GM19397 (cell line): ENCODE data around the gene RAX2.
"Not testable (repeated sequence)": the region's sequence is repeated elsewhere in the genome, so short reads cannot be mapped to it uniquely, and the experiment has no call there.

ENCODE experiments used
- ATAC-seq: cut with Tn5 transposase; IDR thresholded peaks from one replicate; pipeline ENCODE4 v1.9.1; 2021; ENCODE audit warnings: mild to moderate bottlenecking, moderate library complexity; ENCODE audit not compliant: unreplicated experiment

Gene RAX2

GRCh38 chr19:3771906-3772455, at the start of gene RAX2:
RAX2 (minus strand) TSS chr19:3772228; CDS start chr19:3771742, 486 bp downstream.
- ATAC-seq, result no peak

DNA sequence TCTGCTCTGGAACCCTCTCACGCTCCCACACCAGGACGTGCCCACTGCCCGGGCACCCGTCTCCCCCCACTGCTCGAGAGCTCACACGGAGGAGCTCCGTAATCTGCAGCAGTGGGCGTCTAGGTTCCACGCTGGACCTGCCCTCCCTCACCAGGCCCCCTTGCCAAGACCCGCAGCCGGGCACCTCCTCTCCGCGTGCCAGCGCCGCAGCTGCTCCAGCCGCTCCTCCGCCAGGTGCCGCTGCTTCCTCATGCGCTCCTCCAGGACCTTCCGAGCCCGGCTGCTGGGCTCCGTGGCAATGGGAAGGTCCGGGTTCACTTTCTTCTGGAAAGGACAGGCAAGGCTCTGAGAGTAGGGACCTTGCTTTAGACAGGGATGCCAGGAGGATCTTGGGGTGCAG, 49.1 kb upstream of the RAX2 start:
- ATAC-seq, result no peak

- ATAC-seq, result no peak
Measured at GRCh38 chr19:3819989-3820388, 48.0 kb upstream of the RAX2 start.

- ATAC-seq, result no peak
Measured at GRCh38 chr19:3818918-3819317, 46.9 kb upstream of the RAX2 start.

GRCh38 chr19:3818466-3818865, 46.4 kb upstream of the RAX2 start:
- no peak for ATAC-seq

DNA sequence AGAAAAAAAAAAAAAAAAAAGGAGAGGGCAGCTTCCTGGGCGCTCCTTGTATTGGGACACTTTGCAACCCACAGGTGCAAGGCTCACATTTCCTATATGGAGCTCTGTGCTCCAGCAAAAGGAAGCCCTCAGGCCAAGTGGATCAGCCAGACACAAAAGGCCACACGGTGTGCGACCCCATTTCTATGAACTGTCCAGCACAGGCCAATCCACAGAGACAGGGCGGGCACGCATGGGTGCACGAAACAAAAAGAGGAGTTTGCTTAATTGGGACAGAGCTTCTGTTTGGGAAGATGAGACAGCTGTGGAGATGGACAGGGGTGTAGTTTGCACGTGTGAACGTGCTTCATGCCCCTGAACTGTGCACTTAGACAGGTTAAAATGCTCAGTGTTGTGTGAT, 45.7 kb upstream of the RAX2 start:
- no peak for ATAC-seq

DNA sequence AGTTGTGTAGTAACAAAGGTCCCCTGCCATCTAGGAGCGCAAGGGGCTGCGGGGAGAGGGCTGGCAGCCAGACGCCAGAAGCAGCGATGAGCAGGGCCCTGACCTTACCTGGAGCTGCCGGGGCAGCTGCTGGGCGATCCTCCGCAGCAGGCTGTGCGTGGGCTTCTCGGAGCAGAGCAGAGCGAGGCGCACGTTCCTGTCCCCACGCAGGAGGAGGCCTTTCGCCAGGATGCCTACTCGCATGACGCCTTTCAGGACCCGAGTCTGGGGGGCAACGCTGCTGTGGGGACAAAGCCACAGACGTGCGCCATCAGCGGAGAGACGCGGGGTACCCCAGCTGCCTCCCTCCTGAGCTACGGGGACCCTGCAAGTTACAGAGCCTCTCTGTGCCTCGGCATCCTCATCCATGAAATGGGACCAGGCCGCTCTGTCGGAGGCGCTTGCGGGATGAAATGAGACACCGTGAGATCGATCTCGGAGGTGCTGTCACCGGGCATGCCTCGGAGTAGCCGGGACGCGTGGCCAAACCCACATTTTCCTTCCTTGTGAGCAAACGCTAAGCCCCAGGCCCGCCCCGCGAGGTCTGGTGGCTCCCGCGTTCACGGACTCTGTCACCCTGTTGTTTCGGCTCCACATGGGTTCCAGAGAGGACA, 44.7 kb upstream of the RAX2 start:
- no peak for ATAC-seq

DNA sequence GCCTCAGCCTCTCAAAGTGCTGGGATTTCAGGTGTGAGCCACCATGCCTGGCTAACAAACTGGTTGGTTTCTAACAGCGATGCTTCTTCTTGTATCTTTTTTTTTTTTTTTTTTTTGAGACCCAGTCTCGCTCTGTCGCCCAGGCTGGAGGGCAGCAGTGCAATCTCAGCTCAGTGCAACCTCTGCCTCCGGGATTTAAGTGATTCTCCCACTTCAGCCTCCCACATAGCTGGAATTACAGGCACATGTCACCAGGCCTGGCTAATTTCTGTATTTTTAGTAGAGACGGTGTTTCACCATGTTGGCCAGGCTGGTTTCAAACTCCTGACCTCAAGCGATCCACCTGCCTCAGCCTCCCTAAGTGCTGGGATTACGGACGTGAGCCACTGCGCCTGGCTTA, 44.1 kb upstream of the RAX2 start:
- ATAC-seq, result not testable (repeated sequence)

GRCh38 chr19:3814648-3815047, 42.6 kb upstream of the RAX2 start:
- no peak for ATAC-seq

DNA sequence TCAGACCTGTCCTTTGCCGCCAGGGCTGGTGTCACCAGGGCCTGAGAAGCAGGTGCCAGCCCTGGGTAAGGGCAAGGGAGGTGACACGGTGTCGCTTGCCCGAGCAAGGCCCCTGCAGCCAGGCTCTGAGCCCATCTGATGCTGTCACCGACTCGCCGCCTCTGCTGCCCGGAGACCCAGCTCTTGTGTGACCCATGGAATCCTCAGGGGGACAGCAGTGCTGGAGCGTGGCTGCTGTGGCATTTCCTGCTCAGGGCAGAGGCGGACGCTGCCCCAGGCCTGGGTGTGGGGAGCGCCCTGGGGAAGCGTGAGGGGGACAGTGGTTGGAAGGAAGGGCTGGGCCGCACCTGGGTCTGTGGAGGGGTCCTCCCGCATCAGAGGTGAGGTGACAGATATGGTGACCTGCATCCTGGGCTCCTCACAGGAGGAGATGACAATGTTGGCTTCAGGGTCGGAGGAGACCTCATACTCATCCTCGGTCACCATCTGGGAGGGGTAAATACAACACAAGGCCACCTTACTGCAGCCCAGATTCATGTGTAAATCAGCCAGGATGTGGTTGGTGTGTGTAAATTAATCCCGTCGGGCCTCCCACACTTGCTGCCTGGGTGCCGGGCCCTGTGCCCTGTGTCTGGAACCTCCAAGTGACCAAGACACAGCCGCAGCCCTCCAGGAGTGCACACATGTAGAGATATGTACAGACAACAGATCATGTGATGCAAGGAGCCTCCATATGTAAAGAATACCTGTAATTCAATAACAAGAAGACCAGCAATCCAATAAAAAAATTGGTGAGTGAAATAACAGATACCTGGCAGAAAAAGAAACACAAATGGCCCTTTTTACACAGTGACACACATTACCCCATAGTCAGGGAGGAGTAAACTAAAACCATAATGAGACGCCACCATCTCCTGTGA, 41.7 kb upstream of the RAX2 start:
- no peak for ATAC-seq

- no peak for ATAC-seq
Measured at GRCh38 chr19:3810708-3811355, 38.8 kb upstream of the RAX2 start.

DNA sequence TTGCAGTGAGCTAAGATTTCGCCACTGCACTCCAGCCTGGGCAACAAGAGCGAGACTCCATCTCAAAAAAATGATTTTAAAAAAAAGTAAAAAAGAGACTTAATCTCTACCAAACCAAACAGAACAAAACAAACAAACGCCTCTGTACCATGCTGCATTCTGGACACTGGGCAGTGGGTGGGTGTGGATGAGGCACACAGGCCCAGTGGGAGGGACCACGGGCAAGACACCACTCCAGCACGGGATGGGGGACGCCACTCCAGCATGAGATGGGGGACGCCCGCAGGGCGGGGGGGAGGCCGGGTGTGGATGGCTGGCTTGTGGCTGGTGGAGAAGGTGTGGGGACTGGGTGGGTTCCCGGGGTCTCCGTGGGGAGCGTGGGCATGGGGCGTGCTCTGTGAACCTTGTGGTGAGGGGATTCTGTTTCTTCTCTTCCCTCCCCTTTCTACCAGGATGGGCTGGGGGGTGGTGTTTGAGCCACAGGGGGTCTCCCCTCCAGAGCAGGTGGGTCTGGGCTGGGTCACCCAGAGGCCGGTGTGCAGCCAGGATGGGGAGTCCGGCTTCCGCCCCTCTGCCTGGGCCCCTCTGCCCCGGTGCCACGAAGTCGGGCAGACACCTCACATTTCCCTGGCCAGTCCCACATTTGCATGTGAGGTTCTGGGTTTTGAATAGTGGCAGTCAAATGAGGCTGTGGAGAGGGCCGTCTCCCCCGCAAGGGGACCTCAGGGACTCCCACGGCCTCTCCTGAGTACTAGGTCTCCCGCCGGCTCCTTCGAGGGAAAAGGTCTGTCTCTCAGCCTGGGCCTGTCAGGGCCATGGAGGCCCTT, 38.1 kb upstream of the RAX2 start:
- ATAC-seq, result no peak

DNA sequence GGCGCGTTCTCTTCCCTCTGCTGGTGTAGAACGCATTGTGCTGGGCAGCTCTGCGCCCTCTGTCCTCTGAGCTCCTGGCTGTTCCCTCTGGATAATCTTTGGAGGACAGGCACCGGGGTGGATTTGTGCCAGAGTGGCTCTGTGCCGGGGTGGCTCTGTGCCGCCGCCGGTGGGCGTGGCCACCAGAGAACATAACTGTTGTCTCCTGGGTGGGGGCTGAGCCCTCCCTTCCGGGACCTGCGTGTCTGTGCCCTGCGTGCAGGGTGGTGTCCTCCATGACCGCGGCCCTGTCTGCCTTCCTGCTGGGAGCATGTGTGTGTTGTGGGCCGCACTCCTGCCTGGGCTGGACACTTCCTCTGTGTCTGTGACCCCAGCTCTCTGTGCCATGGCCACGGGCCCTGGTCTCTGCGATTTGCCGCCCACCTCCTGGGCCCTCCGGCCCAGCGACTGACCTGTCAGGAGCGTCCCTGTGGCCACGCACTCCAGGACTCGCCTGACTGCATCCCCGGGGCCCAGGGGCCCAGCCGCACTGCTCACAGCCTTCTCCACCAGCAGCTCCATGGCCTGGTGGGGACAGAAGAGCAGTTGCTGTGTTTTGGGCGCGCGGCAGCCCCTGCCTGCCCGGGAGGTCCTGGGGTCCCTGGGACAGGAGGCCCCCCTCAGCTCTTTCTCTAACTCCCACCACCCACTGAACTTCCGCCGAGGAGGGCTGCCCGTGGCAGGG, 36.6 kb upstream of the RAX2 start:
- ATAC-seq, result no peak

- no peak for ATAC-seq
Measured at GRCh38 chr19:3807574-3808354, 35.7 kb upstream of the RAX2 start.

DNA sequence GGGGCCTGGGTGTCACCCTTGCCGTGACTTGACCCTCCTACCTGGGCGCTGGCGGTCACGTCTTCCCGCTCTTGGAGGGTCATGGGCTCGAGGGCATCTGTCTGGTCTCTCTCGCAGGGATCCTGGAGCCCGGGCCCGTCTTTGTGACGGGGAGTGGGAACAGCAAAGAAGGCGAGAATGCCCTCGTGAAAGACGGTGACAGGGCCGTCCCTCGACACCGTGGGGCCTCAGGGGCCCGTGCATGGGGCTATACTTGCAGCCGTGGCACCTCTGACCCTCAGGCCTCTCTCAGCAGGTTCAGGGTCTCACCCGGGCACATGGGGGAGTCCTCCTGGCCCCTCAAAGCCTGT, 35.1 kb upstream of the RAX2 start:
- ATAC-seq, result no peak

- ATAC-seq, result no peak
Measured at GRCh38 chr19:3805859-3806258, 33.8 kb upstream of the RAX2 start.

DNA sequence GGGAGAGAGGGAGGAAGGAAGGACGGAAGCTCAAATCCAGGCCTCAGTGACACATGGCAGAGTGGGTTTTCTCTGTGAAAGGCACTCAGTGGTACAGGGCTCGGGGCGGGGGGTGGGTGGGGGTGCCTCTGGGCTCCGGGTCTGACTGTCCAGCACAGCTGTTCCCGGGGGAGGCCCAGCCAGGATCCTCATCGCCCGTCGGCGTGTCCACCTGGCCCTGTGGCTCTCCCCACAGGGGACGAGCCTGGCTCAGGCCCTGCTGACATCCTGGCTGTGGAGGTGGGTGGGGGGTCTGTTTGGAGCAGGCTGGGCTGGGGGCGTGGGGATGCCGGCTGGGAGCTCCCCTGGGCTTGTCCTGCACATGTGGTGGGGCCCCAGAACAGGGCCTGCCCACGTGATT, 32.4 kb upstream of the RAX2 start:
- no peak for ATAC-seq

GRCh38 chr19:3803986-3804385, 32.0 kb upstream of the RAX2 start:
- no peak for ATAC-seq
